K562 (cell line): ENCODE results near the gene YKT6. TPM values are rescaled to one million over a fixed set of nuclear protein-coding genes. Genes with fewer than 3 reads are reported as not detected.

Experiments used
- CBX5 ChIP-seq: IDR thresholded peaks from 2 replicates; pipeline ENCODE4 v1.6.1; 2014; ENCODE audit warnings: low read depth, borderline replicate concordance
- DEAF1 ChIP-seq: fragments of 450-650 bp; formaldehyde crosslinking; IDR thresholded peaks from 2 replicates; pipeline ENCODE4 v1.4.0; 2020; ENCODE audit warnings: mild to moderate bottlenecking, moderate library complexity
- RCOR1 ChIP-seq, 2 experiments: IDR thresholded peaks; 2 replicates each; pipeline ENCODE4 v1.6.1; 2012; ENCODE audit warnings: low read depth in 2 of 2, low read length in 2 of 2, borderline replicate concordance in 1 of 2, improper control_type of control experiment in 1 of 2
- RFX5 ChIP-seq: IDR thresholded peaks from 2 replicates; pipeline ENCODE4 v1.6.1; 2011; ENCODE audit warnings: low read depth, mild to moderate bottlenecking, improper control_type of control experiment, low read length
- SFPQ ChIP-seq: fragments of 200-400 bp; formaldehyde crosslinking; IDR thresholded peaks from 2 replicates; pipeline ENCODE4 v1.6.1; 2017; ENCODE audit warnings: mild to moderate bottlenecking, low read depth, low read length, moderate library complexity
- SMC3 ChIP-seq: conservative IDR thresholded peaks from 2 replicates; pipeline ENCODE4 v1.6.1; 2011; ENCODE audit warnings: low read depth, low read length, improper control_type of control experiment; ENCODE audit not compliant: insufficient read depth
- TBP ChIP-seq: optimal IDR thresholded peaks from 2 replicates; pipeline ENCODE3; 2011; ENCODE audit warnings: low read depth, low read length, improper control_type of control experiment
- YY1 ChIP-seq, 3 experiments: IDR thresholded peaks; 2 replicates each; pipeline ENCODE4 v1.6.1; 2011; ENCODE audit warnings: low read length in 2 of 3, mild to moderate bottlenecking in 2 of 3, moderate library complexity in 2 of 3, borderline replicate concordance in 1 of 3, control low read depth in 1 of 3, low read depth in 1 of 3; ENCODE audit not compliant: insufficient read depth in 3 of 3, insufficient replicate concordance in 2 of 3, control insufficient read depth in 1 of 3, insufficient read length in 1 of 3; ENCODE audit errors: extremely low read depth in 1 of 3
- ZNF354B ChIP-seq: fragments of 250-450 bp; sonication (Bioruptor Pico); IDR thresholded peaks from 2 replicates; pipeline ENCODE4 v1.4.0; 2020
- ZNF592 ChIP-seq: fragments of 450-650 bp; IDR thresholded peaks from 2 replicates; pipeline ENCODE4 v1.6.1; 2017; ENCODE audit warnings: antibody characterized with exemption, mild to moderate bottlenecking
- ZNF717 ChIP-seq: fragments of 250-450 bp; sonication (Bioruptor Pico); IDR thresholded peaks from 2 replicates; pipeline ENCODE4 v1.5.0; 2021
- ZNF75A ChIP-seq: fragments of 450-650 bp; formaldehyde crosslinking; IDR thresholded peaks from 2 replicates; pipeline ENCODE4 v1.4.0; 2020; ENCODE audit warnings: mild to moderate bottlenecking
- polyA plus RNA-seq, 8 experiments: library from polyadenylated mRNA; depleted of rRNA in 4 of 8; stranded (reverse) in 5 of 8; unstranded in 3 of 8; fragments of >200 nt; fragmentation: Nextera tagmentation in 2 of 8; fragmentation: Illumina TruSeq in 1 of 8; extraction: Ambion mirVana in 2 of 8; extraction: Trizol in 1 of 8; gene quantifications; 2 replicates each; pipeline versions ENCODE4 v1.2.1 to v1.2.3, GENCODE V29; 2011 to 2014; ENCODE audit warnings: inconsistent platforms in 1 of 8, missing spikeins in 1 of 8
- total RNA-seq, 7 experiments: library from RNA; depleted of rRNA in 6 of 7; stranded (reverse); fragments of >200 nt in 6 of 7; fragmentation: Illumina TruSeq in 2 of 7; extraction: Trizol in 2 of 7; gene quantifications; 2 replicates each; pipeline versions ENCODE4 v1.2.1 to v1.2.3, GENCODE V29; 2011 to 2021; ENCODE audit warnings: low replicate concordance in 1 of 7
- TF ChIP-seq, protein P1 (sequence below), 2 experiments: IDR thresholded peaks; 2 replicates each; pipeline ENCODE4 v1.6.1; 2012; ENCODE audit warnings: improper control_type of control experiment in 2 of 2, low read depth in 2 of 2, low read length in 2 of 2, borderline replicate concordance in 1 of 2
- TF ChIP-seq, protein P2 (sequence below): IDR thresholded peaks from 2 replicates; pipeline ENCODE4 v1.6.1; 2011; ENCODE audit not compliant: insufficient read length; ENCODE audit errors: extremely low read depth

The YKT6 gene
- total and polyA plus RNA-seq, 9 of the 15 experiments (the other 6 are each of a cell fraction or from before 2014, with no cell fraction given) = 1.6 to 90.6 (median 75.1) TPM

DNA sequence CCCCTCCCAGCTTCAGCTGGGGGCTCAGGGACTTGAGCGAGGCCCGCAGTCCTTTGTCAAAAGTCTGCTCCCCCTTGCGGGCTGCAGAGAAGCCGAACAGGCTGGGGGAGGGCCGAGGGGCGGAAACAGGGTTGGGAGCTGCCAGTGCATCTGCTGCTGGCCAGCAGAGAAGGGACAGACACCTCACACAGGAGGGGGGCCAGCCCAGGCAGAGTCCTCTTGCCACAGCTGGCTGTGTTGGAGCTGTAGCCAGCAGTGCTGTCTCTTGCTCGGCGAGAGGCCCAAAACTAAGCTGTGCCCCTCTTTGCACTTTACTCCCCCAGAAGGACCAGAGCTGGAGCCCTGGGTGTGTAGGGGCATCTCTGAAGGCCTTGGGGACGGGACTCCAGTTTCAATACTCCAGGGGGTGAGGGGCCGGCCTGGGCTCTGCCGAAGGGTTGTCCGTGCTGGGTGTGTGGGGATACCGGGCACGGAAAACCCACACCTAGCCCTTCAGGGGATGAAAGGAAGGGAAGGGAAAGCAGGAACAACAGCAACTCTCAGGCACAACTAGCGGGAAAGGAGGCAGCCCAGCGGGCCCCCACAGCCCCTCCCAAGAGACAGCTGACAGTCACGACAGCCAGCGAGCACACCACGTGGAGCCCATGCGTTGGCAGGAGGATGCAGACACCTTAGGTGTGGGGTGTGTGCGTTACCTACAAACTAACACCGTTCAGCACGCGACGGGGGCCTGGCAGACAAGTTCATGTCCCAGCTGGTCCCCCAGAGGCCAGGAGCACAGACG, 17.8 kb downstream of the YKT6 start (continued):
- TF ChIP-seq DEAF1 (CRISPR knock-in tag) = no peak
- TF ChIP-seq ZNF75A (CRISPR knock-in tag) = no peak
- TF ChIP-seq CBX5 = no peak
- no peak for TF ChIP-seq ZNF592
- TF ChIP-seq RFX5 = no peak
- TF ChIP-seq RCOR1 (IDR thresholded peaks at IDR 0.05; ENCODE audit: borderline replicate concordance in 1 of 2, low read depth in 2 of 2, low read length in 2 of 2) = peak in 1 of 2 experiments; percentile 47; a peak in 1 of 4 replicates
- peak; percentile 33; the same call in 1 of the 2 replicates for TF ChIP-seq SMC3
- TF ChIP-seq SFPQ = no peak
- TF ChIP-seq ZNF354B (CRISPR knock-in tag) = no peak
- no peak for TF ChIP-seq TBP
- TF ChIP-seq, protein P1, sequence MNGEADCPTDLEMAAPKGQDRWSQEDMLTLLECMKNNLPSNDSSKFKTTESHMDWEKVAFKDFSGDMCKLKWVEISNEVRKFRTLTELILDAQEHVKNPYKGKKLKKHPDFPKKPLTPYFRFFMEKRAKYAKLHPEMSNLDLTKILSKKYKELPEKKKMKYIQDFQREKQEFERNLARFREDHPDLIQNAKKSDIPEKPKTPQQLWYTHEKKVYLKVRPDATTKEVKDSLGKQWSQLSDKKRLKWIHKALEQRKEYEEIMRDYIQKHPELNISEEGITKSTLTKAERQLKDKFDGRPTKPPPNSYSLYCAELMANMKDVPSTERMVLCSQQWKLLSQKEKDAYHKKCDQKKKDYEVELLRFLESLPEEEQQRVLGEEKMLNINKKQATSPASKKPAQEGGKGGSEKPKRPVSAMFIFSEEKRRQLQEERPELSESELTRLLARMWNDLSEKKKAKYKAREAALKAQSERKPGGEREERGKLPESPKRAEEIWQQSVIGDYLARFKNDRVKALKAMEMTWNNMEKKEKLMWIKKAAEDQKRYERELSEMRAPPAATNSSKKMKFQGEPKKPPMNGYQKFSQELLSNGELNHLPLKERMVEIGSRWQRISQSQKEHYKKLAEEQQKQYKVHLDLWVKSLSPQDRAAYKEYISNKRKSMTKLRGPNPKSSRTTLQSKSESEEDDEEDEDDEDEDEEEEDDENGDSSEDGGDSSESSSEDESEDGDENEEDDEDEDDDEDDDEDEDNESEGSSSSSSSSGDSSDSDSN (IDR thresholded peaks at IDR 0.05; ENCODE audit: borderline replicate concordance in 1 of 2, low read depth in 2 of 2, low read length in 2 of 2) = no peak
- TF ChIP-seq YY1 (IDR thresholded peaks at IDR 0.05; ENCODE audit: borderline replicate concordance in 1 of 3, control insufficient read depth in 1 of 3, extremely low read depth in 1 of 3, insufficient read depth in 3 of 3, insufficient read length in 1 of 3, insufficient replicate concordance in 2 of 3, low read depth in 1 of 3, low read length in 2 of 3) = no peak
- TF ChIP-seq, protein P2, sequence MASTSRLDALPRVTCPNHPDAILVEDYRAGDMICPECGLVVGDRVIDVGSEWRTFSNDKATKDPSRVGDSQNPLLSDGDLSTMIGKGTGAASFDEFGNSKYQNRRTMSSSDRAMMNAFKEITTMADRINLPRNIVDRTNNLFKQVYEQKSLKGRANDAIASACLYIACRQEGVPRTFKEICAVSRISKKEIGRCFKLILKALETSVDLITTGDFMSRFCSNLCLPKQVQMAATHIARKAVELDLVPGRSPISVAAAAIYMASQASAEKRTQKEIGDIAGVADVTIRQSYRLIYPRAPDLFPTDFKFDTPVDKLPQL = no peak
- no peak for TF ChIP-seq ZNF717 (CRISPR knock-in tag)
